ENCODE data around the gene SCN2A.

GRCh38 chr2:165240916-165241315 lies 1.7 kb downstream of the SCN2A start:
- no peak for TF ChIP-seq TAF1 (IDR thresholded peaks at IDR 0.05; ENCODE audit: low read depth, low read length)
- no peak for TF ChIP-seq POLR2AphosphoS5 (IDR thresholded peaks at IDR 0.05; ENCODE audit: low read depth, low read length)
- TF ChIP-seq POLR2A (IDR thresholded peaks at IDR 0.05; ENCODE audit: low read depth, low read length) = no peak

All from GM12891 (cell line).